Measurements from ENCODE around the gene LRP1B. TPM values are rescaled to one million over a fixed set of nuclear protein-coding genes. Genes with fewer than 3 reads are reported as not detected.

The LRP1B gene
- total RNA-seq, 4 donors from 2014 or later = 37.1 to 82.7 (median 50.9) TPM

- TF ChIP-seq CTCF (IDR thresholded peaks at IDR 0.05) = no peak
- no peak for TF ChIP-seq POLR2A (IDR thresholded peaks at IDR 0.05)
- no peak overlapping the region for H3K4me3 ChIP-seq (replicated peaks in 1 of 3)
- no peaks in the 10 kb centered on the region for H3K36me3 ChIP-seq
- H3K27ac ChIP-seq = no peak overlapping the region
- no peaks in the 10 kb centered on the region for H3K9me3 ChIP-seq
- no peaks in the 10 kb centered on the region for H3K4me1 ChIP-seq
- intact Hi-C loops (cut with DNase I) = no loop called here
- 85 to 88% methylated on average over 1 of the region's 1 CpG for WGBS, 2 donors
- DNase-seq = no peak
- H3K27me3 ChIP-seq = no peaks in the 10 kb centered on the region
Observed at GRCh38 chr2:141331127-141331526, 799.7 kb downstream of the LRP1B start.

- Histone ChIP-seq H3K9me3 (no peaks in the 10 kb centered on the region), H3K4me3 (replicated peaks in 1 of 3) (no peak overlapping the region), H3K36me3 (no peaks in the 10 kb centered on the region), H3K4me1 (no peaks in the 10 kb centered on the region), H3K27ac (no peak overlapping the region), H3K27me3 (no peaks in the 10 kb centered on the region)
- no peak for DNase-seq
- no peak for TF ChIP-seq CTCF (IDR thresholded peaks at IDR 0.05)
- no peak for TF ChIP-seq POLR2A (IDR thresholded peaks at IDR 0.05)
- intact Hi-C loops (cut with DNase I) = no loop called here
- WGBS, 2 donors = 88 to 97% methylated on average over 1 of the region's 1 CpG
Observed at GRCh38 chr2:141329964-141330363, 800.9 kb downstream of the LRP1B start.

GRCh38 chr2:141323571-141323970, 807.2 kb downstream of the LRP1B start:
- WGBS, 2 donors = 22 to 29% methylated on average over 2 of the region's 2 CpGs
- Histone ChIP-seq H3K27me3 (no peaks in the 10 kb centered on the region), H3K4me3 (replicated peaks in 1 of 3) (no peak overlapping the region), H3K36me3 (no peaks in the 10 kb centered on the region), H3K27ac (no peak overlapping the region), H3K9me3 (no peaks in the 10 kb centered on the region), H3K4me1 (no peaks in the 10 kb centered on the region)
- intact Hi-C loops (cut with DNase I) = no loop called here
- no peak for DNase-seq
- TF ChIP-seq CTCF (IDR thresholded peaks at IDR 0.05) (no peak), POLR2A (IDR thresholded peaks at IDR 0.05) (no peak)

GRCh38 chr2:141317986-141318385, 812.8 kb downstream of the LRP1B start:
- no peak for DNase-seq
- no peaks in the 10 kb centered on the region for H3K36me3 ChIP-seq
- H3K9me3 ChIP-seq = no peaks in the 10 kb centered on the region
- no peak for TF ChIP-seq CTCF (IDR thresholded peaks at IDR 0.05)
- no peak for TF ChIP-seq POLR2A (IDR thresholded peaks at IDR 0.05)
- no peaks in the 10 kb centered on the region for H3K27me3 ChIP-seq
- H3K4me1 ChIP-seq = no peaks in the 10 kb centered on the region
- H3K4me3 ChIP-seq (replicated peaks in 1 of 3) = no peak overlapping the region
- intact Hi-C loops (cut with DNase I) = no loop called here
- H3K27ac ChIP-seq = no peak overlapping the region

GRCh38 chr2:141316606-141317005, 814.2 kb downstream of the LRP1B start:
- H3K27me3 ChIP-seq = no peaks in the 10 kb centered on the region
- intact Hi-C loops (cut with DNase I) = no loop called here
- no peaks in the 10 kb centered on the region for H3K4me1 ChIP-seq
- TF ChIP-seq POLR2A (IDR thresholded peaks at IDR 0.05) (no peak), CTCF (IDR thresholded peaks at IDR 0.05) (no peak)
- DNase-seq = no peak
- H3K4me3 ChIP-seq (replicated peaks in 1 of 3) = no peak overlapping the region
- H3K27ac ChIP-seq = no peak overlapping the region
- 93% methylated on average over 3 of the region's 3 CpGs for WGBS, 2 donors
- H3K36me3 ChIP-seq = no peaks in the 10 kb centered on the region
- no peaks in the 10 kb centered on the region for H3K9me3 ChIP-seq

All from thyroid gland (tissue), 4 donors.